CD4-positive, alpha-beta memory T cell (primary cell): ENCODE results near the gene TMEM132E. TPM values are rescaled to one million over a fixed set of nuclear protein-coding genes. Genes with fewer than 3 reads are reported as not detected.

Experiments used
- CTCF ChIA-PET: fragments of 350-600 bp; sonication (Branson Sonifier 250); formaldehyde crosslinking; loops from one replicate; lab custom pipeline; 2021; ENCODE audit warnings: inconsistent platforms; ENCODE audit not compliant: partially characterized antibody; lab: Charles Lee
- POLR2A ChIA-PET: fragments of 350-600 bp; sonication (Branson Sonifier 250); formaldehyde crosslinking; loops from one replicate; lab custom pipeline; 2021; ENCODE audit not compliant: partially characterized antibody; lab: Charles Lee
- DNase-seq, 5 donors: peaks; one replicate each; pipeline versions ENCODE4 v3.0.0 to v3.0.0-alpha.2; 2020 to 2022; ENCODE audit warnings: mixed read lengths in 1 of 5
- H3K27ac ChIP-seq: one replicate; pipeline ENCODE4 v1.7.0; 2013; ENCODE audit warnings: low read depth, low read length
- H3K27me3 ChIP-seq: 2 replicates; pipeline ENCODE4 v1.7.0; 2013; ENCODE audit warnings: mild to moderate bottlenecking, low read length, moderate library complexity; ENCODE audit not compliant: insufficient read depth
- H3K36me3 ChIP-seq: 2 replicates; pipeline ENCODE4 v1.7.0; 2013; ENCODE audit warnings: mild to moderate bottlenecking, low read length, moderate library complexity; ENCODE audit not compliant: insufficient read depth
- H3K4me1 ChIP-seq: 2 replicates; pipeline ENCODE4 v1.7.0; 2013; ENCODE audit warnings: mild to moderate bottlenecking, low read length, moderate library complexity; ENCODE audit not compliant: insufficient read depth
- H3K4me3 ChIP-seq, 2 donors: one replicate each; pipeline ENCODE4 v1.7.0; 2013; ENCODE audit warnings: low read length in 2 of 2, mild to moderate bottlenecking in 1 of 2
- H3K9me3 ChIP-seq, 2 donors: one replicate each; pipeline ENCODE4 v1.7.0; 2013; ENCODE audit warnings: low read length in 2 of 2, control low read depth in 1 of 2; ENCODE audit not compliant: control insufficient read depth in 1 of 2
- H3K27ac Mint-ChIP-seq, 7 donors: one replicate each; pipeline ENCODE4 v1.8.0; 2020 to 2021; ENCODE audit warnings: mixed read lengths in 7 of 7, mild to moderate bottlenecking in 6 of 7, inconsistent platforms in 3 of 7, moderate library complexity in 3 of 7
- H3K27me3 Mint-ChIP-seq, 2 donors: one replicate each; pipeline ENCODE4 v1.8.0; 2020 to 2021; ENCODE audit warnings: mixed read lengths in 2 of 2
- H3K36me3 Mint-ChIP-seq, 2 donors: one replicate each; pipeline ENCODE4 v1.8.0; 2020 to 2021; ENCODE audit warnings: mixed read lengths in 2 of 2, inconsistent platforms in 1 of 2, mild to moderate bottlenecking in 1 of 2
- H3K4me1 Mint-ChIP-seq, 4 donors: one replicate each; pipeline ENCODE4 v1.8.0; 2020 to 2021; ENCODE audit warnings: mixed read lengths in 4 of 4, mild to moderate bottlenecking in 1 of 4
- H3K4me3 Mint-ChIP-seq, 8 donors: one replicate each; pipeline ENCODE4 v1.8.0; 2020 to 2021; ENCODE audit warnings: mixed read lengths in 8 of 8, mild to moderate bottlenecking in 7 of 8, moderate library complexity in 6 of 8, inconsistent platforms in 3 of 8
- H3K9me3 Mint-ChIP-seq, 8 donors: one replicate each; pipeline ENCODE4 v1.8.0; 2020 to 2021; ENCODE audit warnings: mixed read lengths in 8 of 8, mild to moderate bottlenecking in 5 of 8, inconsistent platforms in 3 of 8, moderate library complexity in 1 of 8
- intact Hi-C: fragments of 100-400 bp; cut with micrococcal nuclease; formaldehyde crosslinking; loops from one replicate; pipeline ENCODE4 v1.15.1; 2023
- polyA plus RNA-seq, 2 donors: library from polyadenylated mRNA; unstranded; fragments of 300-500 nt; fragmentation: Illumina TruSeq; gene quantifications; one replicate each; pipeline ENCODE4 v1.2.3, GENCODE V29; 2021
- total RNA-seq, 2 experiments: library from RNA; stranded (reverse); gene quantifications; one replicate each; pipeline ENCODE4 v1.2.3, GENCODE V29; 2021

Gene TMEM132E
- total and polyA plus RNA-seq, 4 experiments from 2014 or later, result 0.11 to 0.42 (median 0.18) TPM

GRCh38 chr17:34615326-34615725 is 35.9 kb downstream of the TMEM132E start:
- Histone ChIP-seq H3K4me1 (no peaks in the 10 kb centered on the region), H3K9me3 (no peaks in the 10 kb centered on the region), H3K27me3 (no peaks in the 10 kb centered on the region), H3K27ac (no peak overlapping the region), H3K4me3 (no peak overlapping the region), H3K36me3 (no peaks in the 10 kb centered on the region)
- H3K9me3 Mint-ChIP-seq, result peaks cover 0 to 5% (median 0%) of the 10 kb centered on the region in 8 donors
- CTCF ChIA-PET, result interaction anchor here (1.2 kb wide), 1 partner anchor 9 kb away, joined by 5 read pairs; no protein-coding TSS in a partner anchor
- H3K4me1 Mint-ChIP-seq, result no peaks in the 10 kb centered on the region
- POLR2A ChIA-PET, result no interaction called here
- H3K27me3 Mint-ChIP-seq, result peaks cover 30 to 48% of the 10 kb centered on the region in 2 donors
- H3K27ac Mint-ChIP-seq, result no peak overlapping the region
- H3K4me3 Mint-ChIP-seq, result no peak overlapping the region
- H3K36me3 Mint-ChIP-seq, result no peaks in the 10 kb centered on the region
- no peak for DNase-seq
- intact Hi-C loops, result no loop called here

DNA sequence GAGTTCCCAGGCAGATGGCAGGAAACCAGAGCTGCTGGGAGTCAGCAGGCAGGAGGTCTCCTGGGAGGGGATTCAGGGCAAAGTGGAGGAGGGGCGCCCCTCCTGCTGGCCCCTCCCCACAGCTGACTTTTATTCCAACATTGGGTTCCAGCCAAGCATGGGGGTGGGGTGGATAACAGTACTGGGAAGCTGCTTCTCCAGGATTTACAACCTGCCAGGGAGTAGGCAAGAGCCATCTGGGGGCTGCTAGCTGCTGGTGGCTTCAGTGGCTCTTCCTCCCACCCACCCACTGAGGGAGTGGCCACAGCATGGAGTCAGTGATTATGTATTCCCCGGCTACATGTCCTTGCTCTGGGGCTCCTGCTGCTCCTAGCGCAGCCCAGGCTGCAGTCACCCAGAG is 36.8 kb downstream of the TMEM132E start:
- Mint-ChIP-seq H3K27me3 (peaks cover 28 to 46% of the 10 kb centered on the region in 2 donors), H3K27ac (no peak overlapping the region), H3K36me3 (no peaks in the 10 kb centered on the region), H3K4me1 (no peaks in the 10 kb centered on the region), H3K4me3 (no peak overlapping the region), H3K9me3 (peaks cover 0 to 2% (median 0%) of the 10 kb centered on the region in 8 donors)
- H3K4me1 ChIP-seq, result no peaks in the 10 kb centered on the region
- intact Hi-C loops, result no loop called here
- H3K9me3 ChIP-seq, result no peaks in the 10 kb centered on the region
- no peaks in the 10 kb centered on the region for H3K27me3 ChIP-seq
- no peak for DNase-seq
- ChIA-PET POLR2A (no interaction called here), CTCF (interaction anchor here (1.2 kb wide), 1 partner anchor 10 kb away, joined by 5 read pairs; no protein-coding TSS in a partner anchor)
- H3K36me3 ChIP-seq, result no peaks in the 10 kb centered on the region
- H3K27ac ChIP-seq, result no peak overlapping the region
- H3K4me3 ChIP-seq, result no peak overlapping the region

DNA sequence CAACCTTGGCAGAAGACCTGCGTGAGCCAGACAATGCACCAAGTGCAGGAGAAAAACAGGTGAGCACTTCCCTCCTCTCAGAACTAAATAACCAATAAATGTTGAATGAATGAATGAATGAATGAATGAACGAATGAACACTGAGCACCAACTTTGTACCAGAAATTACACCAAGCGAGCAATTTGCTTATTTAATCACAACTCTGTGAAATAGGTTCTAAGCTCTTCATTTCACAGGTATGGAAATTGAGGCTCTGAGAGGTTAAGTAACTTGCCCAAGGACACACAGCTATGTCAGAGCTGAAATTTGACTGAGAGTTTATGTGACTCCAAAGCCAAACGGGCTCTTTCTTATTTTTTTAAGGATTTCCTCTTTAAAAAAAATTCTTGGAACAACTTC is 38.0 kb downstream of the TMEM132E start:
- no peaks in the 10 kb centered on the region for H3K27me3 ChIP-seq
- CTCF ChIA-PET, result interaction anchor here (0.9 to 1.3 kb wide), 2 partner anchors 13 to 20 kb away, joined by 3 to 5 read pairs; no protein-coding TSS in a partner anchor
- H3K9me3 Mint-ChIP-seq, result peaks cover 0 to 2% (median 0%) of the 10 kb centered on the region in 8 donors

DNA sequence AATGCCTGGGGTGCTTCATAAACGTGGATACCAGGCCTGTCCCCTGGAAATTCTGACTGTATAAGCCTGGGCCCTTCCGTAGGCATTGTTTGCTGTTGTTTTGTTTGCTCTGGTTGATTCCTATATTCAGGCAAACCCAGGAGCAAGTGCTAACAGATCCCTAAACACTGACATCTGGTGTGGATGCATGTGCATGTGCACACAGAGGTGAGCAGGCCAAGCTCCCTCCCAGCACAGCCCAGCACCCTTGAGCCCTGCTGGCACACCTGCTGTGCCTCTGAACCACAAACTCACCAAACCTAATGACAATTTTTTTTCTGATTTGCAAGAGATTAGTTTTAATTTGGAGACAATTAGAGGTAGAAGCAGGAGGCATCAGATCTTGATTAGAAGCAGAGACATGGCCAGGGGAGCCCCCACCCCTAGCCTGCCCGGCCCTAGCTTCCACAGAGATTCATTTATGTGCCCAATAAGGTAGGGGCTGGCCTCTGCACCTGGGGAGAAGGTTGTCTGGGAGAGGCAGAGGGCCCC is 40.4 kb downstream of the TMEM132E start:
- intact Hi-C loops, result no loop called here
- H3K36me3 ChIP-seq, result no peaks in the 10 kb centered on the region

More for the DNA sequence above, 38.0 kb downstream of the TMEM132E start:
- Mint-ChIP-seq H3K4me1 (no peaks in the 10 kb centered on the region), H3K27ac (no peak overlapping the region), H3K4me3 (no peak overlapping the region), H3K36me3 (no peaks in the 10 kb centered on the region), H3K27me3 (peaks cover 22 to 50% of the 10 kb centered on the region in 2 donors)
- no peaks in the 10 kb centered on the region for H3K4me1 ChIP-seq
- H3K36me3 ChIP-seq, result no peaks in the 10 kb centered on the region
- no peaks in the 10 kb centered on the region for H3K9me3 ChIP-seq
- POLR2A ChIA-PET, result no interaction called here
- no peak for DNase-seq
- H3K4me3 ChIP-seq, result no peak overlapping the region
- intact Hi-C loops, result no loop called here
- H3K27ac ChIP-seq, result no peak overlapping the region

DNA sequence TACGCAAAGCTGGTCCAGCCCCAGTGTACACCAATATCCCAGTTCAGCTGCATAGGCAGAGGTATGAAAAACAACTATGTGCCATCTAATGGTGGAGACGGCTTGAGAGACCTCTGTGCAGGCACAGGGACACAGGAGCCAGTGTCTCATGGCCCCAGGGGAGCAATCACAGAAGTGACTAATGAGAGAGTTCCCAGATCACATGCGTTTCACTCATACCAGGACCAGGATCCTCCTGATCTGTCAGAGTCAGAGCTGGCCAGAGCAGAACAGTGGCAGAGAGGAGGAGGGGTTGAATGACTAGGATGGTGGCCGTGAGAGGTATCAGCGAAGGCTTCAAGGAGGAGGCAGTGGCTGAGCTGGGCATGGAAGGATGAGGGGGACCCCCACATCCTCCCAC is 41.1 kb downstream of the TMEM132E start:
- Histone ChIP-seq H3K9me3 (no peaks in the 10 kb centered on the region), H3K4me1 (no peaks in the 10 kb centered on the region), H3K36me3 (no peaks in the 10 kb centered on the region), H3K27ac (no peak overlapping the region), H3K4me3 (no peak overlapping the region), H3K27me3 (peaks cover 10% of the 10 kb centered on the region)
- H3K9me3 Mint-ChIP-seq, result no peaks in the 10 kb centered on the region
- H3K27ac Mint-ChIP-seq, result no peak overlapping the region
- H3K4me3 Mint-ChIP-seq, result no peak overlapping the region
- ChIA-PET POLR2A (no interaction called here), CTCF (no interaction called here)
- DNase-seq, result no peak
- intact Hi-C loops, result no loop called here
- H3K36me3 Mint-ChIP-seq, result no peaks in the 10 kb centered on the region
- peaks cover 38 to 58% of the 10 kb centered on the region in 2 donors for H3K27me3 Mint-ChIP-seq
- H3K4me1 Mint-ChIP-seq, result peaks cover 0 to 2% (median under 1%) of the 10 kb centered on the region in 4 donors

More for the DNA sequence above, 40.4 kb downstream of the TMEM132E start:
- Mint-ChIP-seq H3K27me3 (peaks cover 32 to 53% of the 10 kb centered on the region in 2 donors), H3K36me3 (no peaks in the 10 kb centered on the region), H3K4me3 (no peak overlapping the region), H3K9me3 (no peaks in the 10 kb centered on the region), H3K4me1 (no peaks in the 10 kb centered on the region), H3K27ac (no peak overlapping the region)
- H3K27me3 ChIP-seq, result peaks cover 3% of the 10 kb centered on the region
- H3K27ac ChIP-seq, result no peak overlapping the region
- no peak for DNase-seq
- ChIA-PET POLR2A (no interaction called here), CTCF (no interaction called here)
- H3K4me3 ChIP-seq, result no peak overlapping the region
- H3K9me3 ChIP-seq, result no peaks in the 10 kb centered on the region
- H3K4me1 ChIP-seq, result no peaks in the 10 kb centered on the region

- Histone ChIP-seq H3K9me3 (no peaks in the 10 kb centered on the region), H3K4me1 (no peaks in the 10 kb centered on the region), H3K36me3 (no peaks in the 10 kb centered on the region), H3K4me3 (no peak overlapping the region), H3K27me3 (peaks cover 23% of the 10 kb centered on the region), H3K27ac (no peak overlapping the region)
- intact Hi-C loops, result no loop called here
- Mint-ChIP-seq H3K27ac (no peak overlapping the region), H3K9me3 (no peaks in the 10 kb centered on the region), H3K36me3 (no peaks in the 10 kb centered on the region), H3K4me3 (no peak overlapping the region), H3K27me3 (peaks cover 48 to 52% of the 10 kb centered on the region in 2 donors), H3K4me1 (peaks cover 0 to 4% (median under 1%) of the 10 kb centered on the region in 4 donors)
- POLR2A ChIA-PET, result no interaction called here
- CTCF ChIA-PET, result no interaction called here
- no peak for DNase-seq
These were observed 43.7 kb downstream of the TMEM132E start for GRCh38 chr17:34622862-34623623.

DNA sequence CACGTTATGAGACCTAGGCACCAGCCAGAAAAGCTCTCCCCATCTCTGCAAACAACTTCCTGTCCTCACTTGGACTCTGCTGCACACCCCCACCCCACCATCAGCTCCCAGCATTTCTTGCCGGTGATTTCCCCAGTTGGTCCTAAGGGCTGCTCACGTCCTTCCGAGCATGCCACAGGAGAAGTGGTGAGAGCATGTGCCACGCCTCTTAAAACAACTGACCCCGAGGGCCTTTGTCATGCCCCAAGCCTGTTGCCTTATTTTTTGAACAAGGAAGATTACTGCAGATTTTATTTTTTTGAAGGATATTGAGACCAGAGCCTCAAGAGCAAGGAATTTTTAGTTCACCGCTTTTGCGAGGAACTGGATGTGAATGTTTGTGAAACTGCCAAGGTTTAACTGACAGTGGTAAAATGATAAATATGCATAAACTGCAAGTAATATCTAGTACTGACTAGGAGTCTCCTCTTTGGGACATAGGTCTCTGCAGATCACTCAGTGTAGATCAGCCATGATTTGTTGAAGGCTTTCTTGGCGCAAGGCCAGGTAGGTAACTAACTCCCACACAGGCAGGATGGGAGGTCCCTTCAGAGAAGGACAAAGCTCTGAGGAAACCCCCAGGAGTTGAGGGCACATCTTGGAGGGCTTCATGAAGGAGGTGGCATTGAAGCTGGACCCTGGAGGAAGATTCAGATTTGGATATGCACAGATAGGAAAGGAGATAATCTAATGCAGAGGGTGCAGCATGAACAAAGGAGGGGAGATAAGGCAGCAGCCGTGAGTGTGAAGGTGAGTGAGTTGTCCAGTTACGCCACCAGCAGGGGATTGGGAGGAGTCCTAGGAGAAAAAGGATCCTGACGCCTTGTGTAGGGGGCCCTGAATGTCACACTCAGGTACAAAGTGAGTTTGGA is 44.7 kb downstream of the TMEM132E start:
- Mint-ChIP-seq H3K27ac (no peak overlapping the region), H3K4me3 (no peak overlapping the region), H3K9me3 (no peaks in the 10 kb centered on the region), H3K36me3 (no peaks in the 10 kb centered on the region), H3K4me1 (peaks cover 0 to 4% (median under 1%) of the 10 kb centered on the region in 4 donors), H3K27me3 (peaks cover 50 to 57% of the 10 kb centered on the region in 2 donors)
- no peak overlapping the region for H3K4me3 ChIP-seq
- no peaks in the 10 kb centered on the region for H3K9me3 ChIP-seq
- DNase-seq, result no peak
- H3K36me3 ChIP-seq, result no peaks in the 10 kb centered on the region
- H3K27ac ChIP-seq, result no peak overlapping the region
- intact Hi-C loops, result no loop called here
- no peaks in the 10 kb centered on the region for H3K4me1 ChIP-seq
- peaks cover 23% of the 10 kb centered on the region for H3K27me3 ChIP-seq
- CTCF ChIA-PET, result no interaction called here
- POLR2A ChIA-PET, result no interaction called here
